H9 (cell line): ENCODE measurements around the gene TFEB. TPM values are rescaled to one million over a fixed set of nuclear protein-coding genes. Genes with fewer than 3 reads are reported as not detected.

Experiments used
- DNase-seq: peaks from one replicate; pipeline ENCODE4 v3.0.0-alpha.2; 2017
- H2AFZ ChIP-seq: one replicate; pipeline ENCODE4 v1.6.1; 2013; ENCODE audit warnings: mild to moderate bottlenecking, low read length, control low read depth, moderate library complexity
- H2AK5ac ChIP-seq: 2 replicates; pipeline ENCODE4 v1.6.1; 2013; ENCODE audit warnings: low read length, control low read depth, mixed read lengths; ENCODE audit not compliant: insufficient read length
- H2BK120ac ChIP-seq: one replicate; pipeline ENCODE4 v1.6.1; 2013; ENCODE audit warnings: low read depth, mild to moderate bottlenecking, low read length, control low read depth, inconsistent platforms; ENCODE audit not compliant: poor library complexity, severe bottlenecking
- H2BK12ac ChIP-seq: 2 replicates; pipeline ENCODE4 v1.6.1; 2013; ENCODE audit warnings: low read length, control low read depth, mixed read lengths, low read depth; ENCODE audit not compliant: insufficient read length
- H2BK15ac ChIP-seq: 2 replicates; pipeline ENCODE4 v1.6.1; 2013; ENCODE audit warnings: low read depth, low read length, control low read depth
- H2BK20ac ChIP-seq: one replicate; pipeline ENCODE4 v1.6.1; 2013; ENCODE audit warnings: low read depth, mild to moderate bottlenecking, low read length, control low read depth, inconsistent platforms; ENCODE audit not compliant: poor library complexity, severe bottlenecking
- H2BK5ac ChIP-seq: 2 replicates; pipeline ENCODE4 v1.6.1; 2013; ENCODE audit warnings: low read length, control low read depth, mixed read lengths; ENCODE audit not compliant: insufficient read length
- H3K14ac ChIP-seq: 2 replicates; pipeline ENCODE4 v1.6.1; 2013; ENCODE audit warnings: low read length, control low read depth; ENCODE audit not compliant: insufficient read depth
- H3K18ac ChIP-seq: 2 replicates; pipeline ENCODE4 v1.6.1; 2013; ENCODE audit warnings: low read depth, mild to moderate bottlenecking, mixed read lengths, low read length, control low read depth; ENCODE audit not compliant: insufficient read length
- H3K23ac ChIP-seq: 2 replicates; pipeline ENCODE4 v1.6.1; 2013; ENCODE audit warnings: low read length, control low read depth, mixed read lengths, low read depth; ENCODE audit not compliant: insufficient read length
- H3K23me2 ChIP-seq: 2 replicates; pipeline ENCODE4 v1.6.1; 2013; ENCODE audit warnings: low read depth, mild to moderate bottlenecking, mixed read lengths, low read length, control low read depth; ENCODE audit not compliant: insufficient read length, poor library complexity, severe bottlenecking
- H3K27ac ChIP-seq: 2 replicates; pipeline ENCODE4 v1.5.1; 2013; ENCODE audit warnings: low read length, control low read depth, mixed read lengths, low read depth; ENCODE audit not compliant: insufficient read length
- H3K27me3 ChIP-seq: 2 replicates; pipeline ENCODE4 v1.6.1; 2013; ENCODE audit warnings: low read length, control low read depth, inconsistent platforms; ENCODE audit not compliant: insufficient read depth
- H3K4ac ChIP-seq: 2 replicates; pipeline ENCODE4 v1.6.1; 2013; ENCODE audit warnings: low read depth, mild to moderate bottlenecking, control low read depth, inconsistent platforms, low read length, moderate library complexity
- H3K4me1 ChIP-seq: 2 replicates; pipeline ENCODE4 v1.6.1; 2013; ENCODE audit warnings: low read length, control low read depth, inconsistent platforms; ENCODE audit not compliant: insufficient read depth
- H3K4me2 ChIP-seq: 2 replicates; pipeline ENCODE4 v1.6.1; 2013; ENCODE audit warnings: low read length, control low read depth, mixed read lengths; ENCODE audit not compliant: insufficient read length, insufficient read depth
- H3K56ac ChIP-seq: 2 replicates; pipeline ENCODE4 v1.6.1; 2013; ENCODE audit warnings: low read depth, mild to moderate bottlenecking, mixed read lengths, low read length, control low read depth; ENCODE audit not compliant: insufficient read length
- H3K79me1 ChIP-seq: 2 replicates; pipeline ENCODE4 v1.6.1; 2013; ENCODE audit warnings: low read depth, mild to moderate bottlenecking, moderate library complexity, low read length, control low read depth, inconsistent platforms; ENCODE audit not compliant: insufficient read depth, poor library complexity, severe bottlenecking
- H3K79me2 ChIP-seq: 2 replicates; pipeline ENCODE4 v1.6.1; 2013; ENCODE audit warnings: low read length, control low read depth, inconsistent platforms; ENCODE audit not compliant: insufficient read depth
- H3K9ac ChIP-seq: 2 replicates; pipeline ENCODE4 v1.6.1; 2013; ENCODE audit warnings: low read length, control low read depth, mixed read lengths; ENCODE audit not compliant: insufficient read length; ENCODE audit errors: extremely low read depth
- H3K9me3 ChIP-seq: one replicate; pipeline ENCODE4 v1.6.1; 2013; ENCODE audit warnings: low read depth, low read length, inconsistent platforms; ENCODE audit not compliant: control insufficient read depth
- H3T11ph ChIP-seq: one replicate; pipeline ENCODE4 v1.6.1; 2013; ENCODE audit warnings: mild to moderate bottlenecking, low read length, control low read depth, inconsistent platforms
- H4K20me1 ChIP-seq: one replicate; pipeline ENCODE4 v1.6.1; 2013; ENCODE audit not compliant: control insufficient read depth, insufficient read length, insufficient read depth
- H4K5ac ChIP-seq: 2 replicates; pipeline ENCODE4 v1.6.1; 2013; ENCODE audit warnings: low read depth, mild to moderate bottlenecking, mixed read lengths, low read length, control low read depth; ENCODE audit not compliant: insufficient read length
- H4K8ac ChIP-seq: replicated peaks from 2 replicates; pipeline ENCODE4 v1.6.1; 2013; ENCODE audit warnings: low read length, control low read depth, mixed read lengths, low read depth; ENCODE audit not compliant: insufficient read length
- H4K91ac ChIP-seq: 2 replicates; pipeline ENCODE4 v1.6.1; 2013; ENCODE audit warnings: low read depth, mild to moderate bottlenecking, moderate library complexity, mixed read lengths, low read length, control low read depth; ENCODE audit not compliant: insufficient read length
- H3K27ac Mint-ChIP-seq, 3 experiments: 2 replicates in 2 of 3; 3 replicates in 1 of 3; pipeline ENCODE4 v1.8.0; 2020 to 2021; ENCODE audit warnings: mixed read lengths in 3 of 3, mild to moderate bottlenecking in 1 of 3, moderate library complexity in 1 of 3
- H3K27me3 Mint-ChIP-seq: 2 replicates; pipeline ENCODE4 v1.8.0; 2021; ENCODE audit warnings: low read depth, mild to moderate bottlenecking, moderate library complexity, mixed read lengths
- H3K36me3 Mint-ChIP-seq, 3 experiments: 2 replicates in 2 of 3; 3 replicates in 1 of 3; pipeline ENCODE4 v1.8.0; 2020 to 2021; ENCODE audit warnings: low read depth in 3 of 3, mixed read lengths in 3 of 3; ENCODE audit not compliant: insufficient read depth in 1 of 3
- H3K4me1 Mint-ChIP-seq, 2 experiments: 2 replicates each; pipeline ENCODE4 v1.8.0; 2020; ENCODE audit warnings: mixed read lengths in 2 of 2
- H3K4me3 Mint-ChIP-seq, 2 experiments: 2 replicates in 1 of 2; 3 replicates in 1 of 2; pipeline ENCODE4 v1.8.0; 2020 to 2021; ENCODE audit warnings: mild to moderate bottlenecking in 2 of 2, mixed read lengths in 2 of 2, moderate library complexity in 1 of 2
- H3K9me3 Mint-ChIP-seq, 2 experiments: 2 replicates in 1 of 2; 3 replicates in 1 of 2; pipeline ENCODE4 v1.8.0; 2020; ENCODE audit warnings: mild to moderate bottlenecking in 2 of 2, mixed read lengths in 2 of 2, moderate library complexity in 1 of 2
- WGBS: extraction: QIAGEN DNeasy Blood & Tissue Kit; methylation state at CpG from one replicate; pipeline ENCODE4 v1.1.7; 2013; ENCODE audit warnings: missing lambda C conversion rate, low lambda C conversion rate, mixed read lengths; ENCODE audit not compliant: insufficient read length; ENCODE audit errors: extremely low coverage; 5-methylcytosine and 5-hydroxymethylcytosine counted together
- total RNA-seq: library from RNA; stranded (reverse); gene quantifications from 2 replicates; pipeline ENCODE4 v1.2.1, GENCODE V29; 2021
- TF ChIP-seq, protein P1 (sequence below): fragments of 200-600 bp; sonication (generic); conservative IDR thresholded peaks from 3 replicates; pipeline ENCODE4 v1.8.0; 2021; ENCODE audit warnings: antibody characterized with exemption, mild to moderate bottlenecking

TFEB gene
- total RNA-seq, 1 experiment from 2014 or later = 1.2 TPM

GRCh38 chr6:41651246-41651961 is 84.0 kb downstream of the TFEB start:
- no peak overlapping the region for H3T11ph ChIP-seq
- no peak overlapping the region for H4K5ac ChIP-seq
- no peak overlapping the region for H3K9ac ChIP-seq
- TF ChIP-seq, protein P1, sequence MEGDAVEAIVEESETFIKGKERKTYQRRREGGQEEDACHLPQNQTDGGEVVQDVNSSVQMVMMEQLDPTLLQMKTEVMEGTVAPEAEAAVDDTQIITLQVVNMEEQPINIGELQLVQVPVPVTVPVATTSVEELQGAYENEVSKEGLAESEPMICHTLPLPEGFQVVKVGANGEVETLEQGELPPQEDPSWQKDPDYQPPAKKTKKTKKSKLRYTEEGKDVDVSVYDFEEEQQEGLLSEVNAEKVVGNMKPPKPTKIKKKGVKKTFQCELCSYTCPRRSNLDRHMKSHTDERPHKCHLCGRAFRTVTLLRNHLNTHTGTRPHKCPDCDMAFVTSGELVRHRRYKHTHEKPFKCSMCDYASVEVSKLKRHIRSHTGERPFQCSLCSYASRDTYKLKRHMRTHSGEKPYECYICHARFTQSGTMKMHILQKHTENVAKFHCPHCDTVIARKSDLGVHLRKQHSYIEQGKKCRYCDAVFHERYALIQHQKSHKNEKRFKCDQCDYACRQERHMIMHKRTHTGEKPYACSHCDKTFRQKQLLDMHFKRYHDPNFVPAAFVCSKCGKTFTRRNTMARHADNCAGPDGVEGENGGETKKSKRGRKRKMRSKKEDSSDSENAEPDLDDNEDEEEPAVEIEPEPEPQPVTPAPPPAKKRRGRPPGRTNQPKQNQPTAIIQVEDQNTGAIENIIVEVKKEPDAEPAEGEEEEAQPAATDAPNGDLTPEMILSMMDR = no peak
- H2BK12ac ChIP-seq = no peak overlapping the region
- no peak overlapping the region for H3K14ac ChIP-seq
- no peak overlapping the region for H4K8ac ChIP-seq
- H3K79me2 ChIP-seq = no peaks in the 10 kb centered on the region
- no peak overlapping the region for H3K23ac ChIP-seq
- no peaks in the 10 kb centered on the region for H3K23me2 ChIP-seq
- Mint-ChIP-seq H3K36me3 (peaks cover 27 to 54% (median 30%) of the 10 kb centered on the region in 3 experiments; a peak in 6 of 7 replicates), H3K27ac (peak overlapping the region in 2 of 3 experiments; percentile 35 to 62; a peak in 3 of 7 replicates), H3K27me3 (0 out of 2 replicates have a peak, but pooled peaks cover 2% of the 10 kb centered on the region), H3K4me3 (no peak overlapping the region), H3K9me3 (no peaks in the 10 kb centered on the region), H3K4me1 (peaks cover 3 to 8% of the 10 kb centered on the region in 2 experiments; a peak in 3 of 4 replicates)
- no peaks in the 10 kb centered on the region for H4K20me1 ChIP-seq
- H2BK15ac ChIP-seq = no peak overlapping the region
- no CpG with 5 or more reads among the region's 11 CpGs for WGBS
- H2AFZ ChIP-seq = no peak overlapping the region
- no peaks in the 10 kb centered on the region for H3K27me3 ChIP-seq
- H2BK20ac ChIP-seq = no peak overlapping the region
- H3K27ac ChIP-seq = no peak overlapping the region
- H3K9me3 ChIP-seq = no peaks in the 10 kb centered on the region
- H3K18ac ChIP-seq = no peak overlapping the region
- H3K79me1 ChIP-seq = no peaks in the 10 kb centered on the region
- no peak overlapping the region for H2AK5ac ChIP-seq
- DNase-seq = no peak
- H3K4me2 ChIP-seq = no peak overlapping the region
- no peak overlapping the region for H4K91ac ChIP-seq
- no peak overlapping the region for H2BK5ac ChIP-seq
- H2BK120ac ChIP-seq = no peak overlapping the region
- no peak overlapping the region for H3K4ac ChIP-seq
- H3K4me1 ChIP-seq = no peaks in the 10 kb centered on the region
- no peak overlapping the region for H3K56ac ChIP-seq
